Neural cell (in vitro differentiated cells): ENCODE results near the gene ALAS2. TPM values are rescaled to one million over a fixed set of nuclear protein-coding genes. Genes with fewer than 3 reads are reported as not detected.

Experiments
- H2AFZ ChIP-seq: fragments of 200-600, 300-800 bp; sonication (generic), shearing (Covaris generic); 2 replicates; pipeline ENCODE4 v1.6.0; 2014; ENCODE audit warnings: low read depth, mild to moderate bottlenecking, antibody characterized with exemption, low read length, moderate library complexity
- H3F3A ChIP-seq: fragments of 200-600 bp; shearing (Covaris generic); 2 replicates; pipeline ENCODE4 v1.6.1; 2016; ENCODE audit warnings: mild to moderate bottlenecking, moderate library complexity, mixed read lengths, antibody characterized with exemption, low read length; ENCODE audit not compliant: insufficient read depth, poor library complexity, severe bottlenecking
- H3K27ac ChIP-seq: fragments of 200-600, 300-800 bp; sonication (generic), shearing (Covaris generic); 2 replicates; pipeline ENCODE4 v1.5.1; 2014; ENCODE audit warnings: mild to moderate bottlenecking, low read length, moderate library complexity
- H3K27me3 ChIP-seq: fragments of 300-800, 200-600 bp; sonication (generic), shearing (Covaris generic); 2 replicates; pipeline ENCODE4 v1.6.0; 2014; ENCODE audit warnings: mild to moderate bottlenecking, low read depth, low read length, moderate library complexity; ENCODE audit not compliant: insufficient read depth
- H3K36me3 ChIP-seq: fragments of 300-800, 200-600 bp; sonication (generic), shearing (Covaris generic); 2 replicates; pipeline ENCODE4 v1.5.1; 2014; ENCODE audit warnings: mild to moderate bottlenecking, antibody characterized with exemption, low read length, moderate library complexity; ENCODE audit not compliant: insufficient read depth
- H3K4me2 ChIP-seq: fragments of 300-800, 200-600 bp; sonication (generic), shearing (Covaris generic); 2 replicates; pipeline ENCODE4 v1.6.0; 2014; ENCODE audit warnings: mild to moderate bottlenecking, low read length
- H3K4me3 ChIP-seq: fragments of 300-800, 200-600 bp; sonication (generic), shearing (Covaris generic); 2 replicates; pipeline ENCODE4 v1.5.1; 2014; ENCODE audit warnings: mild to moderate bottlenecking, low read length, moderate library complexity
- H3K79me2 ChIP-seq: fragments of 200-600 bp; shearing (Covaris generic); replicated peaks from 2 replicates; pipeline ENCODE4 v1.6.0; 2014; ENCODE audit warnings: mild to moderate bottlenecking, low read length, moderate library complexity; ENCODE audit not compliant: insufficient read depth
- H3K9ac ChIP-seq: fragments of 300-800, 200-600 bp; sonication (generic), shearing (Covaris generic); 2 replicates; pipeline ENCODE4 v1.6.1; 2016; ENCODE audit warnings: mild to moderate bottlenecking, low read length, mixed read lengths
- H3K9me2 ChIP-seq: fragments of 200-600 bp; shearing (Covaris generic); 2 replicates; pipeline ENCODE4 v1.6.1; 2016; ENCODE audit warnings: mild to moderate bottlenecking, low read length, mixed read lengths; ENCODE audit not compliant: insufficient read depth
- H3K9me3 ChIP-seq: fragments of 200-600, 300-800 bp; sonication (generic), shearing (Covaris generic); 2 replicates; pipeline ENCODE4 v1.6.1; 2016; ENCODE audit warnings: mild to moderate bottlenecking, mixed run types, low read length, moderate library complexity, mixed read lengths
- H4K20me1 ChIP-seq: fragments of 200-600 bp; shearing (Covaris generic); 2 replicates; pipeline ENCODE4 v1.6.1; 2016; ENCODE audit warnings: mild to moderate bottlenecking, mixed run types; ENCODE audit not compliant: insufficient read depth
- EP300 ChIP-seq: fragments of 450-650 bp; conservative IDR thresholded peaks from 2 replicates; pipeline ENCODE4 v1.6.1; 2014; ENCODE audit warnings: antibody characterized with exemption, mild to moderate bottlenecking, moderate library complexity; ENCODE audit not compliant: poor library complexity, severe bottlenecking
- EZH2 ChIP-seq: fragments of 200-600, 300-800 bp; shearing (Covaris generic), sonication (generic); IDR thresholded peaks from 2 replicates; pipeline ENCODE4 v1.6.1; 2014; ENCODE audit warnings: antibody characterized with exemption, low read length, borderline replicate concordance, mild to moderate bottlenecking; ENCODE audit not compliant: insufficient read depth, poor library complexity, severe bottlenecking
- MXI1 ChIP-seq: fragments of 450-650 bp; conservative IDR thresholded peaks from 2 replicates; pipeline ENCODE4 v1.6.1; 2014; ENCODE audit warnings: antibody characterized with exemption, mild to moderate bottlenecking; ENCODE audit not compliant: poor library complexity, severe bottlenecking
- POLR2AphosphoS5 ChIP-seq: IDR thresholded peaks from 2 replicates; pipeline ENCODE4 v1.6.1; 2012
- RAD21 ChIP-seq: fragments of 450-650 bp; conservative IDR thresholded peaks from 2 replicates; pipeline ENCODE4 v1.6.1; 2014; ENCODE audit warnings: antibody characterized with exemption, mild to moderate bottlenecking, moderate library complexity
- SMC3 ChIP-seq: fragments of 450-650 bp; conservative IDR thresholded peaks from 2 replicates; pipeline ENCODE4 v1.6.1; 2014; ENCODE audit warnings: antibody characterized with exemption, mild to moderate bottlenecking, moderate library complexity; ENCODE audit not compliant: poor library complexity
- TAF1 ChIP-seq: IDR thresholded peaks from 2 replicates; pipeline ENCODE4 v1.6.1; 2012; ENCODE audit warnings: low read depth
- polyA plus RNA-seq: library from polyadenylated mRNA; depleted of rRNA; stranded (reverse); fragments of >200 nt; gene quantifications from 2 replicates; pipeline ENCODE4 v1.2.3, GENCODE V29; 2014
- TF ChIP-seq, protein P1 (sequence below): IDR thresholded peaks from 2 replicates; pipeline ENCODE4 v1.6.1; 2012; ENCODE audit warnings: borderline replicate concordance
- TF ChIP-seq, protein P2 (sequence below): fragments of 450-650 bp; IDR thresholded peaks from 2 replicates; pipeline ENCODE4 v1.5.1; 2014; ENCODE audit warnings: antibody characterized with exemption, mild to moderate bottlenecking, moderate library complexity; ENCODE audit not compliant: poor library complexity, severe bottlenecking

Gene ALAS2
- polyA plus RNA-seq, 1 donor from 2014 or later = not detected

DNA sequence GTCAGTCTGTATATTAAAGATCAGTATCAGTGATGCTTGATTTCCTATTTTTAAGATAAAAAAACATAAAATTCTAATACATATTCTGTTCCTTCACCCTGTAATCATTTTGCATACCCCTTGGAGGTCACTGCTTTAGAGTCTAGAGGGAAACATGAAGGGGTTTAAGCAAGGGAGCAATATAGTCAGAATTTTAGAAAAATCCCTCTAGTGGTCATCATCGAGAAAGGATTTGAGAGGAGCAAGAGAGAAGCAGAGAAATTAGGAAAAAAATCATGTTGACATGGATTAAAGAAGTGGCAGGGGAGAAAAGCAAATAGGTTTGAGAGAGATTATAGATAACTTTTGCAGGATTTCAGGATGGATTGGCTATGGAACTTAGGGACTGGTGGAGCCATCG is 19.5 kb downstream of the ALAS2 start:
- H3K9me3 ChIP-seq = no peaks in the 10 kb centered on the region
- H3K27ac ChIP-seq = no peak overlapping the region
- no peaks in the 10 kb centered on the region for H3K36me3 ChIP-seq
- TF ChIP-seq, protein P1, sequence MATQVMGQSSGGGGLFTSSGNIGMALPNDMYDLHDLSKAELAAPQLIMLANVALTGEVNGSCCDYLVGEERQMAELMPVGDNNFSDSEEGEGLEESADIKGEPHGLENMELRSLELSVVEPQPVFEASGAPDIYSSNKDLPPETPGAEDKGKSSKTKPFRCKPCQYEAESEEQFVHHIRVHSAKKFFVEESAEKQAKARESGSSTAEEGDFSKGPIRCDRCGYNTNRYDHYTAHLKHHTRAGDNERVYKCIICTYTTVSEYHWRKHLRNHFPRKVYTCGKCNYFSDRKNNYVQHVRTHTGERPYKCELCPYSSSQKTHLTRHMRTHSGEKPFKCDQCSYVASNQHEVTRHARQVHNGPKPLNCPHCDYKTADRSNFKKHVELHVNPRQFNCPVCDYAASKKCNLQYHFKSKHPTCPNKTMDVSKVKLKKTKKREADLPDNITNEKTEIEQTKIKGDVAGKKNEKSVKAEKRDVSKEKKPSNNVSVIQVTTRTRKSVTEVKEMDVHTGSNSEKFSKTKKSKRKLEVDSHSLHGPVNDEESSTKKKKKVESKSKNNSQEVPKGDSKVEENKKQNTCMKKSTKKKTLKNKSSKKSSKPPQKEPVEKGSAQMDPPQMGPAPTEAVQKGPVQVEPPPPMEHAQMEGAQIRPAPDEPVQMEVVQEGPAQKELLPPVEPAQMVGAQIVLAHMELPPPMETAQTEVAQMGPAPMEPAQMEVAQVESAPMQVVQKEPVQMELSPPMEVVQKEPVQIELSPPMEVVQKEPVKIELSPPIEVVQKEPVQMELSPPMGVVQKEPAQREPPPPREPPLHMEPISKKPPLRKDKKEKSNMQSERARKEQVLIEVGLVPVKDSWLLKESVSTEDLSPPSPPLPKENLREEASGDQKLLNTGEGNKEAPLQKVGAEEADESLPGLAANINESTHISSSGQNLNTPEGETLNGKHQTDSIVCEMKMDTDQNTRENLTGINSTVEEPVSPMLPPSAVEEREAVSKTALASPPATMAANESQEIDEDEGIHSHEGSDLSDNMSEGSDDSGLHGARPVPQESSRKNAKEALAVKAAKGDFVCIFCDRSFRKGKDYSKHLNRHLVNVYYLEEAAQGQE = no peak
- TF ChIP-seq, protein P2, sequence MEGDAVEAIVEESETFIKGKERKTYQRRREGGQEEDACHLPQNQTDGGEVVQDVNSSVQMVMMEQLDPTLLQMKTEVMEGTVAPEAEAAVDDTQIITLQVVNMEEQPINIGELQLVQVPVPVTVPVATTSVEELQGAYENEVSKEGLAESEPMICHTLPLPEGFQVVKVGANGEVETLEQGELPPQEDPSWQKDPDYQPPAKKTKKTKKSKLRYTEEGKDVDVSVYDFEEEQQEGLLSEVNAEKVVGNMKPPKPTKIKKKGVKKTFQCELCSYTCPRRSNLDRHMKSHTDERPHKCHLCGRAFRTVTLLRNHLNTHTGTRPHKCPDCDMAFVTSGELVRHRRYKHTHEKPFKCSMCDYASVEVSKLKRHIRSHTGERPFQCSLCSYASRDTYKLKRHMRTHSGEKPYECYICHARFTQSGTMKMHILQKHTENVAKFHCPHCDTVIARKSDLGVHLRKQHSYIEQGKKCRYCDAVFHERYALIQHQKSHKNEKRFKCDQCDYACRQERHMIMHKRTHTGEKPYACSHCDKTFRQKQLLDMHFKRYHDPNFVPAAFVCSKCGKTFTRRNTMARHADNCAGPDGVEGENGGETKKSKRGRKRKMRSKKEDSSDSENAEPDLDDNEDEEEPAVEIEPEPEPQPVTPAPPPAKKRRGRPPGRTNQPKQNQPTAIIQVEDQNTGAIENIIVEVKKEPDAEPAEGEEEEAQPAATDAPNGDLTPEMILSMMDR = peak; percentile 25
- H3K4me3 ChIP-seq = no peak overlapping the region
- no peaks in the 10 kb centered on the region for H3K79me2 ChIP-seq
- no peaks in the 10 kb centered on the region for H4K20me1 ChIP-seq
- no peak overlapping the region for H2AFZ ChIP-seq
- no peak overlapping the region for H3K9ac ChIP-seq
- H3K4me2 ChIP-seq = no peak overlapping the region
- no peaks in the 10 kb centered on the region for H3F3A ChIP-seq
- H3K9me2 ChIP-seq = no peaks in the 10 kb centered on the region
- H3K27me3 ChIP-seq = no peaks in the 10 kb centered on the region

DNA sequence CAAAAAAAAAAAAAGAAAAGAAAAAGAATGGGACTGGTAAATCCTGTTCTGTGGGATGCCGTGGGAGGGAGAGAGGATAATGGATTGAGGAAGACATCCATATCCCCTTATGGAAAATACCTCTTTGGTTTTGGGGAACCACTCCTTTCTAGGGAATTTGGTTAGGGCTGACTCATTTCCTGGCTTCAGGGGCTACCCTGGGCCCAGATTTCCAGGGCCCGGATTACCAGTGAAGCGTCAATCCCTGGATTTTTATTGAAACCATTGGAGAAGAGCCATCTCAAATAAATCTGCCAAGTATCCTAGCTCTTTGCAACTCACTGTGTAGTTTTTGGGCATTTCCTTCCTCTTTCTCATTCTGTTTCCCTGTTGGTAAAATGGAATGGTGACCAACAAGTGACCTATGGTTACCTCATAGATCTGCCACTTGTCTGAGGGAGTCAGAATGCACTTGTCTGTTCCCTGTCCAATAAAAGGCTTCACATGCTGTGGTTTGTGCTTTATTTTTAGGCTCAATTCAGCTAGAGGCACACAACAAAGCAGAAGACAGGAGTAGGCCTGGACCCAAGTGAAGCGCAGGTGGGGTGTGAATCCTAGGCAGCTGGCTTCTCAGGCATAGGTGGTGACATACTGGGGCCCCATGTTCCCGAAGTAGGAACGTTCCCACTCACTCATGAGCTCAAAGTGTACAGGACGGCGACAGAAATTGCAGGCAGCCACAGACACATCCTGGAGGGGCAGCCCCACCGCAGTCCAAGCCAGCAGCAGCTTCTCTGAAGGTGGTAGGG is 22.0 kb downstream of the ALAS2 start:
- Histone ChIP-seq H3K4me2 (no peak overlapping the region), H3F3A (no peaks in the 10 kb centered on the region), H3K9me3 (no peaks in the 10 kb centered on the region), H3K9me2 (no peaks in the 10 kb centered on the region), H3K27me3 (no peaks in the 10 kb centered on the region), H3K27ac (no peak overlapping the region), H2AFZ (no peak overlapping the region), H3K36me3 (no peaks in the 10 kb centered on the region), H3K9ac (no peak overlapping the region), H3K79me2 (no peaks in the 10 kb centered on the region), H3K4me3 (no peak overlapping the region), H4K20me1 (no peaks in the 10 kb centered on the region)
- TF ChIP-seq MXI1 = no peak
- no peak for TF ChIP-seq TAF1
- TF ChIP-seq, protein P2 = no peak
- TF ChIP-seq EP300 = no peak
- TF ChIP-seq EZH2 = no peak
- TF ChIP-seq, protein P1 = no peak
- no peak for TF ChIP-seq POLR2AphosphoS5
- TF ChIP-seq RAD21 = no peak
- TF ChIP-seq SMC3 = no peak
